ENCODE measurements around the gene RAB10.
"Not testable (repeated sequence)": the region's sequence is repeated elsewhere in the genome, so short reads cannot be mapped to it uniquely, and the experiment has no call there.

The RAB10 gene

GRCh38 chr2:26095758-26096157, 61.9 kb downstream of the RAB10 start:
- no peaks in the 10 kb centered on the region for H3K27me3 ChIP-seq (ENCODE audit: control insufficient read depth, insufficient read depth, low read length)
- no peak overlapping the region for H3K9ac ChIP-seq (ENCODE audit: low read depth, low read length)
- peaks cover 25% of the 10 kb centered on the region for H3K36me3 ChIP-seq (ENCODE audit: control insufficient read depth, insufficient read depth, low read length)
- no peaks in the 10 kb centered on the region for H3K9me3 ChIP-seq (ENCODE audit: control insufficient read depth, insufficient read depth, low read length)
- H3K4me3 ChIP-seq (ENCODE audit: low read depth, low read length): no peak overlapping the region
- H3K27ac ChIP-seq (ENCODE audit: low read depth, low read length): no peak overlapping the region
- peaks cover 15% of the 10 kb centered on the region for H3K4me1 ChIP-seq (ENCODE audit: control insufficient read depth, insufficient read depth, low read length)

DNA sequence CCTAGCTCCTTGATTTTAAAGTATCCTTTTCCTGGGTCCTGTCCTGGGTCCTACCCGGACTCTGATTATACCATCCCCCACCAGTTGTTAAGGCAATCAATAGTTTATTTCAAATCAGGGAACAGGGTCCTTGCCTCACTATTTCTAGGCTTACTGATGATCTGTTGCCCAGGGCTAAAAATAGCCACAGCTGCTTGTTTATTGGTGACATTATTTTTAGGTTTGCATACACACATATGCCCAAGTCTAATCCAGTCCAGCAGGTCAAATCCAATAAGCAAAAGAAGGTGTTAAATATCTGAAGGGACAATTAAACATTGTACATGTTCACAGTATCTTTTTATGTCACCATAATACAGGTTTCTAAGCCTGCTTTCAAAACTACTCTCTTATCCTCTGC, 66.0 kb downstream of the RAB10 start:
- peaks cover 46% of the 10 kb centered on the region for H3K36me3 ChIP-seq (ENCODE audit: control insufficient read depth, insufficient read depth, low read length)
- H3K27ac ChIP-seq (ENCODE audit: low read depth, low read length): no peak overlapping the region
- H3K4me1 ChIP-seq (ENCODE audit: control insufficient read depth, insufficient read depth, low read length): peaks cover 15% of the 10 kb centered on the region
- no peaks in the 10 kb centered on the region for H3K27me3 ChIP-seq (ENCODE audit: control insufficient read depth, insufficient read depth, low read length)
- H3K9ac ChIP-seq (ENCODE audit: low read depth, low read length): no peak overlapping the region
- no peaks in the 10 kb centered on the region for H3K9me3 ChIP-seq (ENCODE audit: control insufficient read depth, insufficient read depth, low read length)
- H3K4me3 ChIP-seq (ENCODE audit: low read depth, low read length): no peak overlapping the region

- Histone ChIP-seq H3K9me3 (ENCODE audit: control insufficient read depth, insufficient read depth, low read length) (no peaks in the 10 kb centered on the region), H3K27me3 (ENCODE audit: control insufficient read depth, insufficient read depth, low read length) (no peaks in the 10 kb centered on the region), H3K4me1 (ENCODE audit: control insufficient read depth, insufficient read depth, low read length) (peaks cover 15% of the 10 kb centered on the region), H3K27ac (ENCODE audit: low read depth, low read length) (no peak overlapping the region), H3K36me3 (ENCODE audit: control insufficient read depth, insufficient read depth, low read length) (peaks cover 46% of the 10 kb centered on the region), H3K9ac (ENCODE audit: low read depth, low read length) (no peak overlapping the region), H3K4me3 (ENCODE audit: low read depth, low read length) (no peak overlapping the region)
Observed at GRCh38 chr2:26100384-26100783, 66.5 kb downstream of the RAB10 start.

- Histone ChIP-seq H3K9me3 (ENCODE audit: control insufficient read depth, insufficient read depth, low read length) (no peaks in the 10 kb centered on the region), H3K27ac (ENCODE audit: low read depth, low read length) (no peak overlapping the region), H3K4me1 (ENCODE audit: control insufficient read depth, insufficient read depth, low read length) (peaks cover 2% of the 10 kb centered on the region), H3K4me3 (ENCODE audit: low read depth, low read length) (no peak overlapping the region), H3K27me3 (ENCODE audit: control insufficient read depth, insufficient read depth, low read length) (no peaks in the 10 kb centered on the region), H3K9ac (ENCODE audit: low read depth, low read length) (no peak overlapping the region), H3K36me3 (ENCODE audit: control insufficient read depth, insufficient read depth, low read length) (peaks cover 45% of the 10 kb centered on the region)
Observed at GRCh38 chr2:26103752-26104151, 69.9 kb downstream of the RAB10 start.

GRCh38 chr2:26108701-26109100, 74.8 kb downstream of the RAB10 start:
- H3K9me3 ChIP-seq (ENCODE audit: control insufficient read depth, insufficient read depth, low read length); H3K4me1 ChIP-seq (ENCODE audit: control insufficient read depth, insufficient read depth, low read length); H3K4me3 ChIP-seq (ENCODE audit: low read depth, low read length); H3K9ac ChIP-seq (ENCODE audit: low read depth, low read length); H3K27ac ChIP-seq (ENCODE audit: low read depth, low read length); H3K27me3 ChIP-seq (ENCODE audit: control insufficient read depth, insufficient read depth, low read length): not testable (repeated sequence)
- peaks cover 47% of the 10 kb centered on the region for H3K36me3 ChIP-seq (ENCODE audit: control insufficient read depth, insufficient read depth, low read length)

GRCh38 chr2:26112201-26112600, 78.3 kb downstream of the RAB10 start:
- Histone ChIP-seq H3K9ac (ENCODE audit: low read depth, low read length) (no peak overlapping the region), H3K36me3 (ENCODE audit: control insufficient read depth, insufficient read depth, low read length) (peaks cover 60% of the 10 kb centered on the region), H3K27me3 (ENCODE audit: control insufficient read depth, insufficient read depth, low read length) (no peaks in the 10 kb centered on the region), H3K4me3 (ENCODE audit: low read depth, low read length) (no peak overlapping the region), H3K27ac (ENCODE audit: low read depth, low read length) (no peak overlapping the region), H3K9me3 (ENCODE audit: control insufficient read depth, insufficient read depth, low read length) (no peaks in the 10 kb centered on the region; the same call in 1 of the 2 replicates), H3K4me1 (ENCODE audit: control insufficient read depth, insufficient read depth, low read length) (peaks cover 6% of the 10 kb centered on the region; the same call in 1 of the 2 replicates)

GRCh38 chr2:26114151-26114550, 80.3 kb downstream of the RAB10 start:
- Histone ChIP-seq H3K36me3 (ENCODE audit: control insufficient read depth, insufficient read depth, low read length) (peaks cover 55% of the 10 kb centered on the region), H3K9me3 (ENCODE audit: control insufficient read depth, insufficient read depth, low read length) (no peaks in the 10 kb centered on the region; the same call in 1 of the 2 replicates), H3K4me3 (ENCODE audit: low read depth, low read length) (no peak overlapping the region), H3K27ac (ENCODE audit: low read depth, low read length) (no peak overlapping the region), H3K9ac (ENCODE audit: low read depth, low read length) (no peak overlapping the region), H3K27me3 (ENCODE audit: control insufficient read depth, insufficient read depth, low read length) (no peaks in the 10 kb centered on the region), H3K4me1 (ENCODE audit: control insufficient read depth, insufficient read depth, low read length) (peaks cover 6% of the 10 kb centered on the region; the same call in 1 of the 2 replicates)

- H3K4me3 ChIP-seq (ENCODE audit: low read depth, low read length): no peak overlapping the region
- H3K4me1 ChIP-seq (ENCODE audit: control insufficient read depth, insufficient read depth, low read length): no peaks in the 10 kb centered on the region
- H3K9me3 ChIP-seq (ENCODE audit: control insufficient read depth, insufficient read depth, low read length): no peaks in the 10 kb centered on the region
- peaks cover 26% of the 10 kb centered on the region for H3K36me3 ChIP-seq (ENCODE audit: control insufficient read depth, insufficient read depth, low read length)
- no peak overlapping the region for H3K27ac ChIP-seq (ENCODE audit: low read depth, low read length)
- H3K27me3 ChIP-seq (ENCODE audit: control insufficient read depth, insufficient read depth, low read length): no peaks in the 10 kb centered on the region
- no peak overlapping the region for H3K9ac ChIP-seq (ENCODE audit: low read depth, low read length)
Observed at GRCh38 chr2:26118682-26119081, 84.8 kb downstream of the RAB10 start.

- Histone ChIP-seq H3K9ac (ENCODE audit: low read depth, low read length) (no peak overlapping the region), H3K4me1 (ENCODE audit: control insufficient read depth, insufficient read depth, low read length) (no peaks in the 10 kb centered on the region), H3K4me3 (ENCODE audit: low read depth, low read length) (no peak overlapping the region), H3K9me3 (ENCODE audit: control insufficient read depth, insufficient read depth, low read length) (no peaks in the 10 kb centered on the region), H3K27me3 (ENCODE audit: control insufficient read depth, insufficient read depth, low read length) (no peaks in the 10 kb centered on the region), H3K27ac (ENCODE audit: low read depth, low read length) (no peak overlapping the region), H3K36me3 (ENCODE audit: control insufficient read depth, insufficient read depth, low read length) (peaks cover 20% of the 10 kb centered on the region)
Observed at GRCh38 chr2:26119521-26119920, 85.6 kb downstream of the RAB10 start.

DNA sequence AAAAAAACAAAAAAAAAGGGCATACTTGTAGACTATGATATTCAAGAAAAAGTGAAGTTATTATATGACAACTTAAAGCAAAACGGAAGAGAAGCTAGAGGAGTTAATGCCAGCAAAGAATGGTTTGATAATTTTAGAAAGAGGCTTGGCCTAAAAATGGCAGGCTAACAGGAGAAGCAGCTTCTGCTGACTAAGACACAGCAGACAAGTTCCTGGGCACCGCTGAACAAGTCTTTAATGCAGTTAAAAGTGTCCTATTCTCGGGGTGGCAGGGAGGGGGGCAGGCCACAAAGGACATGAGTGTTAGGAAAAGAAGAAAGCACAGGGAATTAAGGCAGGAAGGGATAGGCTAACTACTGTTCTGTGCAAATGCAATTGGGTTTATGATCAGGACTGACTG, 88.7 kb downstream of the RAB10 start:
- no peak overlapping the region for H3K9ac ChIP-seq (ENCODE audit: low read depth, low read length)
- no peak overlapping the region for H3K4me3 ChIP-seq (ENCODE audit: low read depth, low read length)
- no peaks in the 10 kb centered on the region for H3K27me3 ChIP-seq (ENCODE audit: control insufficient read depth, insufficient read depth, low read length)
- H3K36me3 ChIP-seq (ENCODE audit: control insufficient read depth, insufficient read depth, low read length): peaks cover 17% of the 10 kb centered on the region
- no peaks in the 10 kb centered on the region for H3K9me3 ChIP-seq (ENCODE audit: control insufficient read depth, insufficient read depth, low read length)
- peaks cover 4% of the 10 kb centered on the region; the same call in 1 of the 2 replicates for H3K4me1 ChIP-seq (ENCODE audit: control insufficient read depth, insufficient read depth, low read length)
- H3K27ac ChIP-seq (ENCODE audit: low read depth, low read length): no peak overlapping the region

GRCh38 chr2:26123426-26123825, 89.5 kb downstream of the RAB10 start:
- H3K36me3 ChIP-seq (ENCODE audit: control insufficient read depth, insufficient read depth, low read length): peaks cover 25% of the 10 kb centered on the region
- no peaks in the 10 kb centered on the region for H3K27me3 ChIP-seq (ENCODE audit: control insufficient read depth, insufficient read depth, low read length)

DNA sequence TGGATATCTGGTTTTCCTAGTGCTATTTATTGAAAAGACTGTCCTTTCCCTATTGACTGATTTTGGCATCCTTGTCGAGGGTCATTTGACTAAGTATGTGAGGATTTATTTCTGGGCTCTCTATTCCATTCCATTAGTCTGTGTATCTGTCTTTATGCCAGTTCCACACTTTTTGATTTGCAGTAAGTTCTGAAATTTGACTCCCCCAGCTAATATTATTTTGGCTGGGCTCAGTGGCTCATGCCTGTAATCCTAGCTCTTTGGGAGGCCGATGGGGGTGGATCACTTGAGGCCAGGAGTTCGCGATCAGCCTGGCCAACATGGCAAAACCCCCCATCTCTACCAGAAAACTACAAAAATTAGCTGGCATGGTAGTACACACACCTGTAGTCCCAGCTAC, 92.2 kb downstream of the RAB10 start:
- H3K36me3 ChIP-seq (ENCODE audit: control insufficient read depth, insufficient read depth, low read length): peaks cover 40% of the 10 kb centered on the region
- no peak overlapping the region for H3K9ac ChIP-seq (ENCODE audit: low read depth, low read length)
- no peak overlapping the region for H3K4me3 ChIP-seq (ENCODE audit: low read depth, low read length)
- H3K27me3 ChIP-seq (ENCODE audit: control insufficient read depth, insufficient read depth, low read length): no peaks in the 10 kb centered on the region
- H3K9me3 ChIP-seq (ENCODE audit: control insufficient read depth, insufficient read depth, low read length): no peaks in the 10 kb centered on the region
- peaks cover 4% of the 10 kb centered on the region; the same call in 1 of the 2 replicates for H3K4me1 ChIP-seq (ENCODE audit: control insufficient read depth, insufficient read depth, low read length)
- H3K27ac ChIP-seq (ENCODE audit: low read depth, low read length): no peak overlapping the region

More at GRCh38 chr2:26123426-26123825, 89.5 kb downstream of the RAB10 start:
- H3K4me3 ChIP-seq (ENCODE audit: low read depth, low read length): no peak overlapping the region
- no peak overlapping the region for H3K27ac ChIP-seq (ENCODE audit: low read depth, low read length)
- no peaks in the 10 kb centered on the region for H3K9me3 ChIP-seq (ENCODE audit: control insufficient read depth, insufficient read depth, low read length)
- H3K9ac ChIP-seq (ENCODE audit: low read depth, low read length): no peak overlapping the region
- H3K4me1 ChIP-seq (ENCODE audit: control insufficient read depth, insufficient read depth, low read length): peaks cover 4% of the 10 kb centered on the region; the same call in 1 of the 2 replicates
